Body of pancreas (tissue), 4 donors: ENCODE data around the gene MRPL34. TPM values are rescaled to one million over a fixed set of nuclear protein-coding genes. Genes with fewer than 3 reads are reported as not detected.

ENCODE experiments used
- ATAC-seq: fragments of 150-250 bp; one replicate; pipeline ENCODE4 v1.9.1; 2016
- DNase-seq, 4 donors: peaks; one replicate each; pipeline ENCODE4 v3.0.0-alpha.2; 2019
- H3K27ac ChIP-seq, 4 donors: fragments of 200-600 bp; sonication (generic); 1 replicate in 3 of 4; 2 replicates in 1 of 4; pipeline versions ENCODE4 v1.5.1 to v1.6.1; 2016 to 2019; ENCODE audit warnings: mild to moderate bottlenecking in 1 of 4, mixed read lengths in 1 of 4, moderate library complexity in 1 of 4
- H3K27me3 ChIP-seq, 2 donors: fragments of 200-600 bp; sonication (generic); one replicate each; pipeline ENCODE4 v1.6.0; 2016; ENCODE audit warnings: mild to moderate bottlenecking in 1 of 2
- H3K36me3 ChIP-seq, 2 donors: fragments of 200-600 bp; sonication (generic); replicated peaks in 1 of 2; 2 replicates each; pipeline ENCODE4 v1.5.1; 2016; ENCODE audit warnings: low read depth in 2 of 2; ENCODE audit not compliant: insufficient read depth in 1 of 2
- H3K4me1 ChIP-seq: fragments of 200-600 bp; sonication (generic); one replicate; pipeline ENCODE4 v1.6.0; 2016
- H3K4me3 ChIP-seq, 2 donors: fragments of 200-600 bp; sonication (generic); 1 replicate in 1 of 2; 2 replicates in 1 of 2; pipeline ENCODE4 v1.5.1; 2016 to 2019
- H3K9me3 ChIP-seq, 3 donors: fragments of 200-600 bp; sonication (generic); 1 replicate in 2 of 3; 2 replicates in 1 of 3; pipeline ENCODE4 v1.5.1; 2016
- POLR2A ChIP-seq, 3 donors: fragments of 450-650 bp; IDR thresholded peaks; one replicate each; pipeline ENCODE4 v1.6.1; 2016; ENCODE audit warnings: antibody characterized with exemption in 3 of 3, mild to moderate bottlenecking in 2 of 3
- WGBS, 2 donors: methylation state at CpG; one replicate each; pipeline ENCODE4 v1.1.5; 2017; 5-methylcytosine and 5-hydroxymethylcytosine counted together
- intact Hi-C: fragments of 100-400 bp; cut with DNase I; formaldehyde crosslinking; loops from one replicate; pipeline ENCODE4 v1.15.1; 2023
- total RNA-seq, 2 donors: library from RNA; depleted of rRNA; stranded (reverse); fragments of >200 nt; gene quantifications; one replicate each; pipeline ENCODE4 v1.1.0, GENCODE V29; 2016
- TF ChIP-seq, protein P1 (sequence below), 7 experiments: fragments of 450-650 bp in 4 of 7; fragments of 200-600 bp in 3 of 7; sonication (generic) in 3 of 7; IDR thresholded peaks; one replicate each; pipeline ENCODE4 v1.5.1; 2016 to 2019; ENCODE audit warnings: antibody characterized with exemption in 7 of 7

MRPL34 gene
- total RNA-seq, 2 donors from 2014 or later, result 47.7 to 152 TPM

DNA sequence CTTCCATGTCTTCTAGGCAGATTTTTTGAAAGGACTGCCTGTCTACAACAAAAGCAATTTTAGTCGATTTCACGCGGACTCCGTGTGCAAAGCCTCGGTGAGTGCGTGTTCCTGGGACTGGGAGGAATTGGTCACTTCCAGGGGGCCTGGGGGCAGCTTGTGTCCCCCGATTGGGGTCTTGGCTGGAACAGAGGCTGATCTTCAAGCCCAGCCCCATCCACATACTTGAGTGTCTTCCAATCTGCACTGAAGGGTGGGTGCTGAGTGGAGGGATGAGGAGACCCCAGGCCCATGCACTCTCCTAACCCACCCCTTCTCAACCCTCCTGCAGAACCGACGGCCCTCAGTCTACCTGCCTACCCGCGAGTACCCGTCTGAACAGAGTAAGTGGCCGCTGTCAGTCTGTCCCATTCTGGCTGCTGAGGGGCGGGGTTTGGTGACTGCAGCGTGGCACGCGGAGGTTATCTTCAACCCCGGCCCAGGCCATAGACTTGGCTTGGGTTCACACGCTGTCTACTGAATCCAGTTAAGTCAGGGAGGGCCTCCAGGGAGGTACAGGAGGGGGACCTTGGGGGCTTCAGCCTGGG lies 8.4 kb downstream of the MRPL34 start:
- peaks cover 29% of the 10 kb centered on the region for H3K4me1 ChIP-seq
- WGBS, 2 donors, result 82 to 91% methylated on average over 15 to 19 of the region's 19 CpGs
- no peaks in the 10 kb centered on the region for H3K9me3 ChIP-seq
- TF ChIP-seq, protein P1, sequence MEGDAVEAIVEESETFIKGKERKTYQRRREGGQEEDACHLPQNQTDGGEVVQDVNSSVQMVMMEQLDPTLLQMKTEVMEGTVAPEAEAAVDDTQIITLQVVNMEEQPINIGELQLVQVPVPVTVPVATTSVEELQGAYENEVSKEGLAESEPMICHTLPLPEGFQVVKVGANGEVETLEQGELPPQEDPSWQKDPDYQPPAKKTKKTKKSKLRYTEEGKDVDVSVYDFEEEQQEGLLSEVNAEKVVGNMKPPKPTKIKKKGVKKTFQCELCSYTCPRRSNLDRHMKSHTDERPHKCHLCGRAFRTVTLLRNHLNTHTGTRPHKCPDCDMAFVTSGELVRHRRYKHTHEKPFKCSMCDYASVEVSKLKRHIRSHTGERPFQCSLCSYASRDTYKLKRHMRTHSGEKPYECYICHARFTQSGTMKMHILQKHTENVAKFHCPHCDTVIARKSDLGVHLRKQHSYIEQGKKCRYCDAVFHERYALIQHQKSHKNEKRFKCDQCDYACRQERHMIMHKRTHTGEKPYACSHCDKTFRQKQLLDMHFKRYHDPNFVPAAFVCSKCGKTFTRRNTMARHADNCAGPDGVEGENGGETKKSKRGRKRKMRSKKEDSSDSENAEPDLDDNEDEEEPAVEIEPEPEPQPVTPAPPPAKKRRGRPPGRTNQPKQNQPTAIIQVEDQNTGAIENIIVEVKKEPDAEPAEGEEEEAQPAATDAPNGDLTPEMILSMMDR (IDR thresholded peaks at IDR 0.05), result no peak
- TF ChIP-seq POLR2A (IDR thresholded peaks at IDR 0.05), result no peak
- ATAC-seq, result no peak
- DNase-seq, result no peak
- intact Hi-C loops, result no loop called here
- H3K4me3 ChIP-seq, result no peak overlapping the region
- peaks cover 0 to 4% of the 10 kb centered on the region in 2 donors for H3K36me3 ChIP-seq
- H3K27ac ChIP-seq, result no peak overlapping the region
- no peaks in the 10 kb centered on the region for H3K27me3 ChIP-seq

DNA sequence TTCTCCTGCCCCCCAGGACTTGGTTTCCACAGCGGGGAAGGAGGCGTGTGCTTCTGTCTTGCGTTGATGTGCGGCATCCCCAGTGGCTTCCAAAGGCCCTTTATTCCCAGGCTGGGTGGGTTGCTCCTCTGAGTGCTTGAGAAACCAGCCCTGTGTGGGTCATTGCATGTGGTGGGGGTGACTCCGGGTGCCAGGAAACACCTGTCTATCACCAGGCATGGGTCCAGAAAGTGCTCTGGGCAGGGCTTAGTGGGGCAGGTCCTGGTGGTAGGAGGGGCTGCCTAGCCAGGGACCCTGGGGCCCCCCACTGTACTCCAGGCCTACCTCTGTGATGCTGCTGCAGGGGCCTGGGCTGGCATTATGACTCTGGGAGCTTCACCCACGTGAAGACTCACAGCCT lies 13.3 kb downstream of the MRPL34 start:
- WGBS, 2 donors, result 83% methylated on average over 6 of the region's 6 CpGs; no CpG with 5 or more reads in 1 of the 2 donors
- Histone ChIP-seq H3K4me3 (no peak overlapping the region), H3K27ac (no peak overlapping the region), H3K36me3 (peaks cover 5 to 7% of the 10 kb centered on the region in 2 donors), H3K4me1 (no peaks in the 10 kb centered on the region), H3K27me3 (no peaks in the 10 kb centered on the region), H3K9me3 (no peaks in the 10 kb centered on the region)
- ATAC-seq, result no peak
- no peak for DNase-seq
- TF ChIP-seq, protein P1 (IDR thresholded peaks at IDR 0.05), result no peak
- no peak for TF ChIP-seq POLR2A (IDR thresholded peaks at IDR 0.05)
- intact Hi-C loops, result no loop called here

DNA sequence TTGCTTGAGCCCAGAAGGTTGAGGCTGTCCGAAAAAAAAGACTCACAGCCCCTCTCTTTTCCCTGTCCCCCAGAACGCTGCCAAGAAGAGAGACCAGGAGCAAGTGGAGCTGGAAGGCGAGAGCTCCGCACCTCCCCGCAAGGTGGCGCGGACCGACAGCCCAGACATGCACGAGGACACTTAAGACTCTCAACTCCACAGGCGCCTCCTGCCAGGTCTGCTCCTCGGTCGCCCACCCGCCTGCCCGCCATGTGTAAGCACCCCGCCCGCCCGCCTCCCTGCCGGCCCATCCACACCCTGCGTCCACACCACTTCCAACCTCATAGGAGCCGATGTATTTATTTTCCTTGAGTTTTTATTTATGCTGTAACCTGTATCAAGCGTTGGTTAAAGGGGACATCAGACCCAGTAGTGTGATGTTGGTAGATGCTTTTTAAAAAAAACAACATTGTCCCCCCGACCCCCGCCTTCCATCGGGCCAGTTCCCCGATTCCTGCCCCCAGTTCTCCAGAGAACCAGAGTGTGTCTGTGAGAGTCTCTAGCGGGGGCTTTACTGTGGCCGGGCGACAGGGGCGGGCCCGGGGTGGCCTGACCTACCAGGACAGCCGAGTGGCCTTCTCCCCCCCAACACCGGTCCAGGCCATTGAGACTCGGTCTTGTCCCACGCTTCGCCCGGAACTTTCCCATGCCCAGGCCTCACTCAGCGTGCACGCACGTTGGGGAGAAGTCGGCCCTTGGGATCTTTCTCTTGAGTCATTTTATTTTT lies 14.0 kb downstream of the MRPL34 start:
- no peak for ATAC-seq
- intact Hi-C loops, result no loop called here
- Histone ChIP-seq H3K9me3 (no peaks in the 10 kb centered on the region), H3K36me3 (peaks cover 4 to 5% of the 10 kb centered on the region in 2 donors), H3K4me1 (no peaks in the 10 kb centered on the region), H3K4me3 (no peak overlapping the region), H3K27ac (no peak overlapping the region), H3K27me3 (no peaks in the 10 kb centered on the region)
- TF ChIP-seq, protein P1 (IDR thresholded peaks at IDR 0.05), result no peak
- TF ChIP-seq POLR2A (IDR thresholded peaks at IDR 0.05), result no peak
- WGBS, 2 donors, result 89 to 92% methylated on average over 35 to 40 of the region's 40 CpGs
- no peak for DNase-seq

DNA sequence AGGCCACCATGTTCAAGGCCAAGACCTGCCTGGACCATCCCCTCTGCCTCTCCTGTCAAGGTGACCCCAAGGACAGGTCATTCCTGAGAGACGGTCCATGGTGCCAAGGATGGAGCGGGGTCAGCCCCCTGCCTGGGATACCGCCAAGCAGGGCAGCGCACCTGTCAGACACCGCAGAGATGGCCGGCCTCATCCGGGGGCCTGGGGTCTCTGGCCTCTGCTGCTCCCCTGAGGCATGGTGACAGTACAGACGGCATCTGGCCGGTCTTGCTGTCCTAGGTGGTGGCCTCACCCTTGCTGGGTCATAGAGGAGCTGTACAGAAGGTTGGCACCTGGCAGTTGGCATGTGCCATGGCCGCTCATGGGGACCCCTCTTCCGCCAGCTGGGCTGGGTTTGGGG lies 14.8 kb downstream of the MRPL34 start:
- no peak for ATAC-seq
- peaks cover 4 to 5% of the 10 kb centered on the region in 2 donors for H3K36me3 ChIP-seq

More for the DNA sequence above, 14.8 kb downstream of the MRPL34 start:
- DNase-seq, result no peak
- Histone ChIP-seq H3K27ac (no peak overlapping the region), H3K9me3 (no peaks in the 10 kb centered on the region), H3K27me3 (no peaks in the 10 kb centered on the region), H3K4me1 (no peaks in the 10 kb centered on the region), H3K4me3 (no peak overlapping the region)
- intact Hi-C loops, result no loop called here
- WGBS, 2 donors, result 79 to 96% methylated on average over 4 to 11 of the region's 11 CpGs
- TF ChIP-seq, protein P1 (IDR thresholded peaks at IDR 0.05), result no peak
- no peak for TF ChIP-seq POLR2A (IDR thresholded peaks at IDR 0.05)
